OCI-LY1 (cell line): ENCODE data around the gene TMEM272.
"Not testable (repeated sequence)": the region's sequence is repeated elsewhere in the genome, so short reads cannot be mapped to it uniquely, and the experiment has no call there.

Experiments used
- EZH2 ChIP-seq: fragments of 200-600 bp; sonication (generic), shearing (Covaris generic); IDR thresholded peaks from 2 replicates; pipeline ENCODE4 v1.8.0; 2017; ENCODE audit warnings: borderline replicate concordance, mixed run types, mild to moderate bottlenecking, antibody characterized with exemption, low read length, moderate library complexity, mixed read lengths
- TF ChIP-seq, protein P1 (sequence below): fragments of 200-600 bp; sonication (generic), shearing (Covaris generic); IDR thresholded peaks from 2 replicates; pipeline ENCODE4 v1.5.1; 2017; ENCODE audit warnings: mild to moderate bottlenecking, antibody characterized with exemption, low read length, moderate library complexity, mixed read lengths

DNA sequence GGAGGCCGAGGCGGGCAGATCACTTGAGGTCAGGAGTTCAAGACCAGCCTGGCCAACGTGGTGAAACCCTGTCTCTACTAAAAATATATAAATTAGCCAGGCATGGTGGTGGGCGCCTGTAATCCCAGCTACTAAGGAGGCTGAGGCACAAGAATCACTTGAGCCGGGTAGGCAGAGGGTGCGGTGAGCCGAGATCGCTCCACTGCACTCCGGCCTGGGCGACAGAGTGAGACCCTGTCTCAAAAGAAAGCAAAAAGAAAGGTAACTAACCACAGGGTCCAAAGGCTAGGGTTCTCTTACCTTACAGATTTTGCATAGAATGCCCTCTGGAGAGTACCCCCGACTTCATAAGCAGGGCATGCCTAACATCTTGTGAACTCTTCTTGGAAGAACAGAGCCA, 20.3 kb downstream of the TMEM272 start:
- TF ChIP-seq, protein P1, sequence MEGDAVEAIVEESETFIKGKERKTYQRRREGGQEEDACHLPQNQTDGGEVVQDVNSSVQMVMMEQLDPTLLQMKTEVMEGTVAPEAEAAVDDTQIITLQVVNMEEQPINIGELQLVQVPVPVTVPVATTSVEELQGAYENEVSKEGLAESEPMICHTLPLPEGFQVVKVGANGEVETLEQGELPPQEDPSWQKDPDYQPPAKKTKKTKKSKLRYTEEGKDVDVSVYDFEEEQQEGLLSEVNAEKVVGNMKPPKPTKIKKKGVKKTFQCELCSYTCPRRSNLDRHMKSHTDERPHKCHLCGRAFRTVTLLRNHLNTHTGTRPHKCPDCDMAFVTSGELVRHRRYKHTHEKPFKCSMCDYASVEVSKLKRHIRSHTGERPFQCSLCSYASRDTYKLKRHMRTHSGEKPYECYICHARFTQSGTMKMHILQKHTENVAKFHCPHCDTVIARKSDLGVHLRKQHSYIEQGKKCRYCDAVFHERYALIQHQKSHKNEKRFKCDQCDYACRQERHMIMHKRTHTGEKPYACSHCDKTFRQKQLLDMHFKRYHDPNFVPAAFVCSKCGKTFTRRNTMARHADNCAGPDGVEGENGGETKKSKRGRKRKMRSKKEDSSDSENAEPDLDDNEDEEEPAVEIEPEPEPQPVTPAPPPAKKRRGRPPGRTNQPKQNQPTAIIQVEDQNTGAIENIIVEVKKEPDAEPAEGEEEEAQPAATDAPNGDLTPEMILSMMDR, result not testable (repeated sequence)
- not testable (repeated sequence) for TF ChIP-seq EZH2
